ENCODE results near the gene PSME4.
A peak's percentile ranks its signal among the peaks of the same experiment; 100 is the strongest.

The PSME4 gene, protein sequence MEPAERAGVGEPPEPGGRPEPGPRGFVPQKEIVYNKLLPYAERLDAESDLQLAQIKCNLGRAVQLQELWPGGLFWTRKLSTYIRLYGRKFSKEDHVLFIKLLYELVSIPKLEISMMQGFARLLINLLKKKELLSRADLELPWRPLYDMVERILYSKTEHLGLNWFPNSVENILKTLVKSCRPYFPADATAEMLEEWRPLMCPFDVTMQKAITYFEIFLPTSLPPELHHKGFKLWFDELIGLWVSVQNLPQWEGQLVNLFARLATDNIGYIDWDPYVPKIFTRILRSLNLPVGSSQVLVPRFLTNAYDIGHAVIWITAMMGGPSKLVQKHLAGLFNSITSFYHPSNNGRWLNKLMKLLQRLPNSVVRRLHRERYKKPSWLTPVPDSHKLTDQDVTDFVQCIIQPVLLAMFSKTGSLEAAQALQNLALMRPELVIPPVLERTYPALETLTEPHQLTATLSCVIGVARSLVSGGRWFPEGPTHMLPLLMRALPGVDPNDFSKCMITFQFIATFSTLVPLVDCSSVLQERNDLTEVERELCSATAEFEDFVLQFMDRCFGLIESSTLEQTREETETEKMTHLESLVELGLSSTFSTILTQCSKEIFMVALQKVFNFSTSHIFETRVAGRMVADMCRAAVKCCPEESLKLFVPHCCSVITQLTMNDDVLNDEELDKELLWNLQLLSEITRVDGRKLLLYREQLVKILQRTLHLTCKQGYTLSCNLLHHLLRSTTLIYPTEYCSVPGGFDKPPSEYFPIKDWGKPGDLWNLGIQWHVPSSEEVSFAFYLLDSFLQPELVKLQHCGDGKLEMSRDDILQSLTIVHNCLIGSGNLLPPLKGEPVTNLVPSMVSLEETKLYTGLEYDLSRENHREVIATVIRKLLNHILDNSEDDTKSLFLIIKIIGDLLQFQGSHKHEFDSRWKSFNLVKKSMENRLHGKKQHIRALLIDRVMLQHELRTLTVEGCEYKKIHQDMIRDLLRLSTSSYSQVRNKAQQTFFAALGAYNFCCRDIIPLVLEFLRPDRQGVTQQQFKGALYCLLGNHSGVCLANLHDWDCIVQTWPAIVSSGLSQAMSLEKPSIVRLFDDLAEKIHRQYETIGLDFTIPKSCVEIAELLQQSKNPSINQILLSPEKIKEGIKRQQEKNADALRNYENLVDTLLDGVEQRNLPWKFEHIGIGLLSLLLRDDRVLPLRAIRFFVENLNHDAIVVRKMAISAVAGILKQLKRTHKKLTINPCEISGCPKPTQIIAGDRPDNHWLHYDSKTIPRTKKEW (N-terminal part only)

DNA sequence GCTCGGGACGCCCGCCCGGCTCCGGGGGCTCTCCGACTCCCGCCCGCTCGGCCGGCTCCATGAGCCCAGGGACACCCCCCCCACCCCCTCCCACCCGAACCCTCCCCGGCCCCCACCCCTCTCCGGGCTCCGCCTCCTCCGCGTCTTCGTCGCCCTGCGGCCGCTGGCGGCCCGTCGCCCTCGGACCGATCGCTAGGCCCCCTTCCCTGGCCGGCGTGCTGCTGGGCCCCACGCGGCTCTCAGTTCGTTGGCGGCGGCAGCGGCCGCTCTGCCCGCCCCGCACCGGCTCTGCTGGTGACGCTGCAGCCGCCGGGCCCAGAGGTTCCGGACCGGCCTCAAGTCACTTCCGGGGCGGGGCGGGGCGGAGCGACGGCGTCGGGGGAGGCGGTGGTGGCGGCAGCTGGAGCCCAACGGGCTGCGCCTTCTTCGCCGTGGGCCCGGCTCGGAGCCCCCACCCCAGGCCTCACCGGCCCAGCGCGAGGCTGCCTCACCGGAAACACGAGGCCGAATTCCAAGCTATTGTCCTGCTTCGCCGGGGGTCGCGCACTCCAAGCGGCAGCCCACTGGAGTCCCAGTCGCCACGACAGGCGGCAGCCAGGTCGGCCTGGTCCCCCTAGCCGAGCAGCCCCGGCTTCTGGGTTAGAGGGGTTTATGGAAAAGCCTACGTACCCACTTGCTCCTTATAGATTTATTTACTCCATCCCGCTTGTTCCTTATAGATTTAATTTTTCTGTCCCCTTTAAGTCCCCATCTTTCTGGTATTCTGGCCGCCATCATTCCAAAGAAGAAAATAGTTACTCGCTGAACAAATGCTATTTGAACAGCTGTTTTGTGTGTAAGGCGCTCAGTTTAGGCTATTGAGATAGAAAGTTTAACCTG, at the start of gene PSME4:
Gene PSME4, minus strand, starts transcription at position 270 of the 879 bp plus-strand sequence. Its CDS starts 209 bp downstream, at position 61.
- peak; percentile 86 for DNase-seq

DNA sequence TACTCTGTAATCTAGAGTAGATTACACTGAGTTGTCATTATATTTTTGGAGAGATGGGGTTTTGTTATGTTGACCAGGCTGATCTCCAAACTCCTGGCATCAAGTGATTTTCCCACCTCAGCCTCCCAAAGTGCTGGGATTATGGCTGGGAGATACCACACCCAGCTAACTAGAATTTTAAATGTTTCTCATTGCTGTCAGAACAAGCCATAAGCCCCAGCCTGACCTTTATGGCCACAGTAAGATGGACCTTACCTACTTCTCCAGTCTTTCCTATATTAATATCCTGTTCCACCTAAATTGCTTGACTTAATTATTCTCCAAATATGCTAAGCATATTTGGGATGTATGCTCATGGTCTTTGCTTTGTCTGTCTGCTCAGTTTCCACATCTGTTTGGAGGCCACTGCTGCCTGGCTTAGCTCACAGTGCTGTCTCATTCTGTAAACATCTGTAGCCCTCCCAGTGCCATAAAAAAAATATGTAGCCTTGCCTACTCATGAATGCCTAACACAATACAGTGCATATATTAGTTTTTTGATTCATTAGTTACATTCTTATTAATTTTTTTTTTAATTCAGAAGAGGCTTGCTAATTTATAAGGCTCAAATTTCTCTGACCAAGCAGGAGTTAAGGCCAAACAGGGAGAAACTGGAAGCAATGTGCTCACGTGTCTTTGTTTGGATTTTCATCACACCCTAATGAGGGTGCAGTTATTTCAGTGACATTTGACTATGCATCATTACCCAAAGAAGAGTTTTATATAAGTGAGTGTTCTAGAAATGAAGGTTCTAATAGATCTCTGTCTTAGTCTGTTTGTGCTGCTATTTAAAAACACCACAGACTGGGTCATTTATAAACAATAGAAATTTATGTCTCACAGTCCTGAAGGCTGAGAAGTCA, 45.3 kb upstream of the PSME4 start:
- no peak for DNase-seq

DNA sequence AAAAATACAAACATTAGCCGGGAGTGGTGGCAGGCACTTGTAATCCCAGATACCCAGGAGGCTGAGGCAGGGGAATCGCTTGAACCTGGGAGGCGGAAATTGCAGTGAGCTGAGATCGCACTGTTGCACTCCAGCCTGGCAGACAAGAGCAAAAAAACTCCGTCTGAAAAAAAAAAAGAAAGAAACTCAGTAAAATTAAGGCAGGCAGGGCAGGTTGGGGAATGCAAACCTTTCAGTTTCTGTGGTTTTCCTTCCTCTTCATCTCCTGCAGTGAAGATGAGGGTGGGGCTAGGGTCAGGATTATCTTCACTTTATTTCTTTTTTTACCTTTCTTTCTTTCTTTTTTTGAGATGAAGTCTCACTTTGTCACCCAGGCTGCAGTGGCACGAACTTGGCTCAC, 43.2 kb upstream of the PSME4 start:
- DNase-seq, result no peak

DNA sequence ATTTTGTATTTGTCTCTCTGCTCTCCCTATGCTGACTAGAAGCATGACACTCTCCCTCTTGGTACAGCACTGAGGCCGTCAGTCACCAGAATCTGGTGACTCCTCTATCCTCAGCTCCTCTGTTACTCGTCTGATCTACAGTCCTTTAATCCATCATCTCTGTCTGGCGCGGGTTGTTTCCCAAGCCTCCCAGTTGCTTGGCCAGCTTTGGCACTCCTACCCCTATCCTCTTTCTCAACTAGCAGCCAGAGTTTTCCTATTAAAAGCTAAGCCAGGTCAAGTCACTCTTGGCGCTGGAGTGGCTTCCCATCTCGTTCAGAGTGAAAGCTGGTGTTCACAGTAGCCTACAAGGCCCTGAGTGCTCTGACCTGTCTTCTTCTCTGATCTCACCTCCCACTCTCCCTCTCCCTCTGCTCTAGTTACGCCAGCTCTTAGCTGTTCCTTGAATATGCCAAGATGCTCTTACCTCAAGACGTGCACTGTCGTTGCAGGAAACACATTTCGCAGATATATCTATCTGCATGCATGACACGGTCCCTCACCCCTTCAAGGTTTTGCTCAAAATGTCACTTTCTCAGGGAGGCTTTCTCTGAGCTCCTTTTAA, 41.8 kb upstream of the PSME4 start:
- DNase-seq, result no peak

DNA sequence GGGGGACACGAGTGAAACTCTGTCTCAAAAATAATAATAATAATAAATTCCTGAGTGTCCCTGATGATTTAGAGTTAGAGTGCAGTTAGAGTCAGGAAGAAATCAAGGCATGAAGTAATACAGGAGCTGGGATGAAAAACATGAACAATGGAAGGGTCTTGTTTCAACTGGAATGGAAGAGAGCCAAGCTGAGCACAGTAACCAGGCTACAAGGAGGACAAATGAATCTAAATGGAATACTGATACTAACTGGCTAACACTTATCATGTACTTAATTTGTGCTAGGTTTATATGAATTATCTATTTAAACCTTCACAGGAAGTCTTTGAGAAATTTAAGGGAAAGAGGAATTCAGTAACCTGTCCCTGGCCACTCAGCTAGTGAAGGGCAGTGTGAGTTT, 38.8 kb upstream of the PSME4 start:
- no peak for DNase-seq

DNA sequence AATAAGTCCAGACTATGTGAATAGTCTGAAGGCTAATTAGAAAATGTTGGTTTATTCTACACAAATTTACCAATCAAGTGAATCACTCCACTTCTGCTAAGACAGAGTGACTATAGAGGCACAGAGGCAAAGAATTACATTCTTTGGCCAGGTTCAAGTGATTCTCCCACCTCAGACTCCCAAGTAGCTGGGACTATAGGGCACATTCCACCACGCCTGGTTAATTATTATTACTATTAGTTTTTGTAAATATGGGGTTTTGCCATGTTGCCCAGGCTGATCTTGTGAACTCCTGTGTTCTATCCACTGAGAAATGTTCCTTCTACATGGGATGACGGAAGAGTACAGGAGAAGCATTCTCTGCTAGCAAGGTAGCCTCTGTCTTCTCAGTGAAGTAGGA, 37.6 kb upstream of the PSME4 start:
- DNase-seq, result no peak

DNA sequence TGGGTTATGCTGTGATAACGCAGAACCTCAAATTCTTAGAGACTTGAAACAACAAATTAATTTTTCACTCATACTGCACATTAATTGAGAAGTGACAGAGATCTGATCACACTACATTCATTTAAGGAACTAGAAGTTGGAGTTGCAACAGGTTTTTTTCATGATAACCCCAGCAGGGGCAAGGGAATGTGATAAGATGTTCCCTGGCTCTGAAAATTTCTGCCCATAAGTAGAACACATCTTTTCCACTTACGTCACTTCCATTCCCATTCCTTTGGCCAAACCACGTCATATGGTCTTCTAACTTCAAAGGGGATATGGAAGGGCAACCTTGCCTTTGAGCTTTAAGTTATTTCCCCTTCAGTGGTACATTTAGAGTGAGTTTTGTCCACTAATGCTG, 29.7 kb upstream of the PSME4 start:
- DNase-seq, result no peak

DNA sequence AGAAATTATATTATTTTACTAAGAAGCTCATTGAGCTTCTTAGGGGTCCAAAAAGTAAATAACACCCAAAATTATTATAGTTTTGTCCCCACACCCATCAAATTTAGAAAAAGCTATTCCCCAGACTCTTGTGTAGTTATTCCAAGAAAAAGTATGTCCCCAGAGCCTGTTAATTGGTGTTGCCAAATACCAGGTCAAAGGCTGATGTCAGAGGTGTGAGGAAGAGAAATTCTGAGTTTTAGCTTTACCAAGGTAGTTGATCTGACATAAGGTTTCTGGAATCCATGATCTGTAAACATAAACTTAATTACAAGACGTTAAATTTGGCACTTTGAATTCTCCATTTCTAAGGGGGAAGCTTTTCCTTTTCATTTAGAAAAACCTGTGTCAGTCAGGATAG, 29.3 kb upstream of the PSME4 start:
- DNase-seq, result no peak

DNA sequence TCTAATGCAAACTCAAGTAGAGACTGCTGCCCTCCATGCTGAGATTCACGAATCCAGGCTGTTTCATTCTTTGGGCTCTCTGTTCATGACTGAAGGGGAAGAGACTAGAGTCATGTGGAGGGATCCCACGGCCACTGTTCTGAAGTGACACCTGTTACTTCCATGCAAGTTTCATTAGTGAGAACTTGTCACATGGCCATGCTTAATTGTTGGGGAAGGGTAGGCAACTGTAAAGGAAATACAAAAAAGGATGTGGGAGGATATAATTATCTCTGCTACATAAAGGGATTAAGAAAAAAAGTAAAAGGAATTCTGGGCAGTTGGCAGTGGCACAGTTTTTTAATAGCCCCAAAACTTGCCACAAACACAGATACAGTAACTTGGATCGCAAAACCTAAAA, 28.0 kb upstream of the PSME4 start:
- DNase-seq, result no peak

DNA sequence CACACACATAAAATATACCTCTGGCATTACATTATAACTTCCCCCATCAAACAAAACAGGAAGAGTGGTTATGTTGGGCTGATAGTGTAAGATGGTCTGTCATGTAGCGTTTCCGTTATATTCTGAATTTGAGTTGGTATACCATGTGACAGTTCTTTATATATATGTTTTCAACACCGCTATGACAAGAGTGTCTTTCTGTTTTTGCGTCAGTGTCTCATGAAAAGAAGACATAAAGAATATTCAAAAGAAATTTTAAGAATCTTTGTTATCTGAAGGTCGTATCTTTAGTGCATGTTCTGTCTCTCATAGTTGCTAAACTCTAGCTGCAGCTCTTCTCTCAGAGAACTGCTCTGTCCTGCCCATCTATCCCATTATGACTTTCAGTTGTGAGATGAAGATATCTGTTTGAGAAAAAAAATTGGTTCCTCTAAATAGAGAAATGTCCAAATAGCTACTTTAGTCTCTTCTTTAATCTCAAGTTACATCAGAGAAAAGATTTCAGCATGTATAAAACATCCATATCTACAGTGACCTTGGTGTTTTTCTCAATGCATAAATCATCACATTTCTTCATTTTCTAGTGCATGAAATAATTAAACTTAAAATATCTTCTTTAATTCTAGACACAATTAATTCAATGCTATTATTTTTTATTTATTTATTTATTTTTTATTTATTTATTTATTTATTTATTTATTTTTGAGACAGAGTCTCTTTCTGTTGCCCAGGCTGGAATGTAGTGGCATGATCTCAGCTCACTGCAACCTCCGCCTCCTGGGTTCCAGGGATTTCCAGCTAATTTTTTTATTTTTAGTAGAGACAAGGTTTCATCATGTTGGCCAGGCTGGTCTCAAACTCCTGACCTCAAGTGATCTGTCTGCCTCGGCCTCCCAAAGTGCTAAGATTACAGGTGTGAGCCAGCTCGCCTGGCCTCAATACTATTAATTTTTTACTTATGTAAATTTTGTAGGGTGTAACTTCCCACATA, 24.3 kb upstream of the PSME4 start:
- DNase-seq, result peak; percentile 69

DNA sequence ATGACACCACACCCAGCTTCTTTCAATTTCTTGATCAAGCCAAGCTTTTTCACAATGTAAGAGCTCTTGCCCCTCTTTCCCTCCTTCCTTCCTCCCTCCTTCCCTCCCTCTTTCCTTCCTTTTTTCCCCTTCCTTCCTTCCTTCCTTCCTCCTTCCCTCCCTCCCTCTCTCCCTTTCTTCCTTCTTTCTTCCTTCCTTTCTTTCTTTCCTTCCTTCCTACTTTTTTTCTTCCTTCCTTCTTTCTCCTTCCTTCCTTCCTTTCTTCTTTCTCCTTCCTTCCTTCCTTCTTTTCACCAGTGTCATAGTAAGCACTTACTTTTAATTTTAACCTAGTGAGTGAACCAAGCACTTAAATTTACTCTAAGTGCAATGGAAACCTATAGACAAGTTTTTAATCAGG, 21.2 kb upstream of the PSME4 start:
- no peak for DNase-seq

DNA sequence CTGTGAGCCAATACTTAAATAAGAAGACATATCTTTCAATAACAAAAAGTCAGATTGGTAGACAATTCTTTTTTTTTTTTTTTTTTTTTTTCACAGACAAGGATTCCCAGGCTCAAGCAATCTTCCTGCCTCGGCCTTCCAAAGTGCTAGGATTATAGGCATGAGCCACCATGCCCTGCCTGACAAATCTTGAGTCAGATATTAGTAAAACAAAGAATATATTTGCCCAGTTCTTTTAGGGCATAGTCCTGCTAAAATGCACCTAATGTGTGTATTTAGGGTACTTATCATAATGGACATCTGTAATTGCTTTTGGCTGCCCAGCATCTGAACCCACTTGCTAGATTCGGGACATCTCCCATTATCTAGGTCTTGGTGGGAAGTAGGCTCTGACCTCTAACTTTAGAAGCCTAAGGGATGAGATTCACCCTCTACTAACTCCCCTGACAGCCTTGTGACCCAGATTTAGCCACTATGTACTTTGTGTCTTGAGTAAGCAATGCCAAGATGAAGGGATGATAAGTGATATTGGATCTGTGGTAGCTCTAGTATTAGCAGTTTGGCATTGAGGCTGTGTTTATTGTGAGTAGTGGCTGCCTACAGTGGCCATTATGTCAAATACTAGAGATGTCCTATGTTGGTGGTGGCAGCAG, 18.5 kb upstream of the PSME4 start:
- no peak for DNase-seq

DNA sequence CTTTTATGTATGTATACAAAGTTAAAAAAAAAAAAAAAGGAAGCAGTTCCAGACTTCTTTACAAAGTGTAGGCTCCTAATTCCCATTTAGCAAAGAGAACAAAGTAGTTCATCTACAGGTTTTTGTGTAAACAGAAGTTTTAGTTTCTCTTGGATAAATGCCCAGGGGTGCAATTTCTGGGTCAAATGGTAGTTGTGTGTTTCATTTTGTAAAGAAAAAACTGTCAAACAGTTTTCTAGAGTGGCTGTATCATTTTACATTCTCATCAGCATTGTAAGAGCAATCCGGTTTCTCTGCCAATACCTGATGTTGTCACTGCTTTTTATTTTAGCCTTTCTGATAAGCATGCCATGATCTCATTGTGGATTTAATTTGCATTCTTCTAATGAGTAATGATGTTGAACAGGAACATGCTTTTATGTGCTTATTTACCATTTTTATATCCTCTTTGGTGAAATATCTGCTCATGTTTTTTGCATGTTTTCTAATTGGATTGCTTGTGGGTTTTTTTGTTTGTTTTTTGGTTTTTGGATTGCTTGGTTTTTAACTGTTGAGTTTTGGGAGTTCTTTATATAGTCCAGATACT, 16.6 kb upstream of the PSME4 start:
- DNase-seq, result no peak

DNA sequence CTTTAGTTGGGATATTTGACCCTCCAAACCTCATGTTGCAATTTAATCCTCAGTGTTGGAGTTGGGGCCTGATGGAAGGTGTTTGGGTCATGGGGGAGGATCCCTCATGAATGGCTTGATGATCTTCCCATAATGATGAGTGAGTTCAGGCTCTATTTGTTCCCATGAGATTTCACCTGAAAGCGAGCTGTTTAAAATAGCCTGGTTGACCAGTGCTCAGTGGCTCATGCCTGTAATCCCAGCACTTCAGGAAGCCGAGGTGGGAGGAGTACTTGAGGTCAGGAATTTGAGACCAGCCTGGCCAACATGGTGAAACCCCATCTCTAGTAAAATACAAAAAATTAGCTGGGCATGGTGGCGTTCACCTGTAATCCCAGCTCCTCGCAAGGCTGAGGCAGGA, 14.9 kb upstream of the PSME4 start:
- no peak for DNase-seq

DNA sequence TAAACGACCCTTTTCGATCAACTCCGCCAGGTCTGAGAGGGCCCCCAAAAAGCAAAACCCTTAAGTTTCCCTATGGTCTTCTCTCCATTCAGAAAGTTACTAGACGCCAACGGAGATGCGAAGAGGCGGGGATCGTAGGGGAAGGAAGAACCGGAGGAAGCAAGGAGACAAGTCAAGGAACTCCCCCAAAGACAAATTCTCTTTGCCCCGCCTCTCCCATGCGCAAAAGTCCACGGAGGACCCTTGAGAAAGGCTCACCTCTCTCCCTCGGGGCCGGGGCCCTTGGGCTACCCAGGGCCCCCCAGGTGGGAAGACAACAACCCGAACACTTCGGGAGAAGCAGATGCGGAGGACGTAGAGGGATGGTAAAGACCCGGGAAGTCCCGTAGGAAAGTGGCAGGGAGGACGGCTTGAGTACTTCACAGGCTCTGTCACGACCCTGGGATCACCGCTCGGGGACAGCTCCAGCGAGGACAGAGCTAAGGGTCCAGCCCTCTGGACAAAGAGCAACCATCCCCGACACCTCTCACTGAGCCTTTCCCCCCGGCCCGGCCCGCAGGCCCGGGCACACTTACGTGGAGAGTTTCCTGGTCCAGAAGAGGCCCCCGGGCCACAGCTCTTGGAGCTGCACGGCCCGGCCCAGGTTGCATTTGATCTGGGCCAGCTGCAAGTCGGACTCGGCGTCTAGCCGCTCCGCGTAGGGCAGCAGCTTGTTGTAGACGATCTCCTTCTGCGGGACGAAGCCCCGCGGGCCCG, 647 bp downstream of the PSME4 start:
- peak; percentile 32 for DNase-seq

DNA sequence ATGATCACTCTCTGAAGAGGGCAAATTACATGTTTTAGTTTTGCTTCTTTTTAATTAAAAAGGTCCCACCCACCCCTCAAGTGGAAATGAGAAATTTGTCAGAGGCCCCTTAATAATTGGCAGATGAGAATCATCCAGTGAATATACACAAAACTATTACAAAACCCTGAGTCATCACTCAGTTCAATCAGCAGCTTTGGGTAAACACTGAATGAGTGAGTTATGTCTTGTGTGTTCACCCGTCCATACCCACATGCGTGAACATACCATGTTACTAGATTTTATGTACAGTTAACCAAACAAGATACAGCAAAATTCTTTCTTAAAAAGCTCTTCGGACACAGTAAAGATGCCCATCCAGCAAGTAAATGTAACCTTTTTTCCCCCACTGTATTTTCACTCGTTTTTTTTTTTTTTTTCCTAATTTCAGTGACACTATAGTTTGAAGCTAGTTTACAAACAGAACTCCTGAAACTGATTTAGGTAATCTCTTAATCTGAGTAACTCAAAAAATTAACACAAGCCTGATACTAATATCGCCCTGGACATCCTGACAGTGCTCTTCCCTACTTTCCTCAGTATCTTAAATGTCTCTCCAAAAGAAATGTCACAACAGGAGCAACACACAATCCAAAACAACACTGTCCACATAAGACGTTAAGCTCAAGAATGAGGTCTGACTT, 1.4 kb downstream of the PSME4 start:
- no peak for DNase-seq
